Endothelial cell of umbilical vein (primary cell): ENCODE data around the gene USP49. TPM values are rescaled to one million over a fixed set of nuclear protein-coding genes. Genes with fewer than 3 reads are reported as not detected.

ENCODE experiments used
- BruUV-seq: library from RNA; stranded (reverse); fragments of 400-500 nt; replicated peaks from 2 replicates; lab custom pipeline; 2021; lab: Mats Ljungman, UMichigan
- CTCF ChIA-PET: fragments of 300-600, 350-600 bp; sonication (Branson Sonifier 250); formaldehyde crosslinking; loops from one replicate; lab custom pipeline; 2021; ENCODE audit warnings: antibody characterized with exemption, inconsistent platforms; lab: Charles Lee
- POLR2A ChIA-PET: fragments of 300-600, 350-600 bp; sonication (Branson Sonifier 250); formaldehyde crosslinking; loops from one replicate; lab custom pipeline; 2021; ENCODE audit warnings: antibody characterized with exemption, inconsistent platforms; lab: Charles Lee
- DNase-seq: peaks from one replicate; pipeline ENCODE4 v3.0.0-alpha.2; 2011; ENCODE audit warnings: low read depth, low spot score
- FAIRE-seq: peaks from 2 replicates; lab custom pipeline; 2011; peaks lifted over from hg19 to GRCh38; lab: Jason Lieb, UNC
- H2AFZ ChIP-seq: 2 replicates; pipeline ENCODE4 v1.6.0; 2012; ENCODE audit warnings: low read depth, low read length, control low read depth, inconsistent platforms
- H3K27ac ChIP-seq: 2 replicates; pipeline ENCODE4 v1.5.1; 2011; ENCODE audit warnings: low read depth, mild to moderate bottlenecking, control low read depth, low read length, moderate library complexity; ENCODE audit not compliant: insufficient read depth
- H3K27me3 ChIP-seq, 2 experiments: 2 replicates each; pipeline versions ENCODE4 v1.6.0 to v1.6.1; 2011; ENCODE audit warnings: low read length in 2 of 2, mixed read lengths in 1 of 2; ENCODE audit not compliant: control insufficient read depth in 2 of 2, insufficient read depth in 2 of 2
- H3K36me3 ChIP-seq, 2 experiments: 2 replicates in 1 of 2; 3 replicates in 1 of 2; pipeline ENCODE4 v1.5.1; 2011; ENCODE audit warnings: low read length in 2 of 2, mild to moderate bottlenecking in 1 of 2, moderate library complexity in 1 of 2; ENCODE audit not compliant: control insufficient read depth in 2 of 2, insufficient read depth in 2 of 2; ENCODE audit errors: extremely low read depth in 1 of 2
- H3K4me1 ChIP-seq: 3 replicates; pipeline ENCODE4 v1.5.1; 2011; ENCODE audit warnings: mild to moderate bottlenecking, low read length; ENCODE audit not compliant: control insufficient read depth, insufficient read depth; ENCODE audit errors: extremely low read depth
- H3K4me2 ChIP-seq: 2 replicates; pipeline ENCODE4 v1.6.1; 2011; ENCODE audit warnings: low read length, control low read depth, mixed read lengths; ENCODE audit not compliant: insufficient read depth
- H3K4me3 ChIP-seq, 3 experiments: fragments of 200-600 bp in 1 of 3; sonication (generic), shearing (Covaris generic) in 1 of 3; replicated peaks in 1 of 3; 2 replicates each; pipeline ENCODE4 v1.5.1; 2011 to 2016; ENCODE audit warnings: control low read depth in 3 of 3, low read length in 3 of 3, mild to moderate bottlenecking in 2 of 3, inconsistent platforms in 1 of 3, low read depth in 1 of 3, moderate library complexity in 1 of 3; ENCODE audit not compliant: insufficient read depth in 1 of 3
- H3K79me2 ChIP-seq: 2 replicates; pipeline ENCODE4 v1.6.0; 2012; ENCODE audit warnings: low read length, inconsistent platforms; ENCODE audit not compliant: control insufficient read depth, insufficient read depth
- H3K9ac ChIP-seq: replicated peaks from 2 replicates; pipeline ENCODE3; 2011; ENCODE audit warnings: low read length, control low read depth; ENCODE audit not compliant: insufficient read depth; ENCODE audit errors: extremely low read depth
- H3K9me1 ChIP-seq: replicated peaks from 3 replicates; pipeline ENCODE4 v1.6.0; 2011; ENCODE audit warnings: mild to moderate bottlenecking, low read length; ENCODE audit not compliant: control insufficient read depth, insufficient read depth; ENCODE audit errors: extremely low read depth
- H3K9me3 ChIP-seq: replicated peaks from 2 replicates; pipeline ENCODE4 v1.5.1; 2012; ENCODE audit warnings: low read length, inconsistent platforms; ENCODE audit not compliant: control insufficient read depth, insufficient read depth
- H4K20me1 ChIP-seq: replicated peaks from 2 replicates; pipeline ENCODE3; 2011; ENCODE audit warnings: mild to moderate bottlenecking, low read length; ENCODE audit not compliant: control insufficient read depth, insufficient read depth; ENCODE audit errors: extremely low read depth
- CTCF ChIP-seq, 2 donors: IDR thresholded peaks; 1 replicate in 1 of 2; 2 replicates in 1 of 2; pipeline ENCODE4 v1.5.1; 2011; ENCODE audit warnings: low read length in 2 of 2, mild to moderate bottlenecking in 2 of 2, moderate library complexity in 2 of 2, control low read depth in 1 of 2, inconsistent platforms in 1 of 2, low read depth in 1 of 2; ENCODE audit not compliant: insufficient read depth in 1 of 2; ENCODE audit errors: extremely low read depth in 1 of 2
- EZH2 ChIP-seq: IDR thresholded peaks from 2 replicates; pipeline ENCODE4 v1.6.1; 2012; ENCODE audit warnings: borderline replicate concordance, low read depth, mild to moderate bottlenecking, moderate library complexity, low read length, inconsistent platforms; ENCODE audit not compliant: severe bottlenecking
- FOS ChIP-seq: IDR thresholded peaks from 2 replicates; pipeline ENCODE4 v1.6.1; 2011; ENCODE audit warnings: mild to moderate bottlenecking, low read length, moderate library complexity, borderline replicate concordance; ENCODE audit not compliant: insufficient read depth
- GATA2 ChIP-seq: IDR thresholded peaks from 2 replicates; pipeline ENCODE4 v1.7.0; 2011; ENCODE audit warnings: low read depth, mild to moderate bottlenecking, moderate library complexity, mixed read lengths, low read length; ENCODE audit not compliant: insufficient read length, insufficient read depth
- JUN ChIP-seq: IDR thresholded peaks from 2 replicates; pipeline ENCODE4 v1.6.1; 2011; ENCODE audit warnings: borderline replicate concordance, low read depth; ENCODE audit not compliant: insufficient read length, insufficient read depth
- MYC ChIP-seq: IDR thresholded peaks from one replicate; pipeline ENCODE4 v1.6.1; 2011; ENCODE audit warnings: mild to moderate bottlenecking, low read depth, low read length
- POLR2A ChIP-seq: IDR thresholded peaks from 2 replicates; pipeline ENCODE4 v1.6.1; 2012; ENCODE audit warnings: low read depth, mild to moderate bottlenecking, control low read depth, low read length
- POLR2AphosphoS5 ChIP-seq: IDR thresholded peaks from 2 replicates; pipeline ENCODE4 v1.6.1; 2012; ENCODE audit warnings: low read depth, mild to moderate bottlenecking, control low read depth, low read length, moderate library complexity; ENCODE audit not compliant: insufficient read depth
- dilution Hi-C: fragments of 300-500 bp; cut with MboI; formaldehyde crosslinking; loops from one replicate; pipeline ENCODE4 v1.15.0; 2019; ENCODE audit warnings: low sequenced_read_pairs; ENCODE audit not compliant: extremely low pct_ligation_motif_present
- intact Hi-C: fragments of 100-400 bp; cut with micrococcal nuclease; formaldehyde crosslinking; loops from one replicate; pipeline ENCODE4 v1.10.0; 2022
- polyA plus RNA-seq, 4 experiments: library from polyadenylated mRNA; depleted of rRNA in 3 of 4; stranded (reverse) in 3 of 4; unstranded in 1 of 4; fragments of >200 nt; gene quantifications; 2 replicates each; pipeline versions ENCODE4 v1.2.1 to v1.2.3, GENCODE V29; 2011 to 2012; ENCODE audit warnings: missing spikeins in 1 of 4
- total RNA-seq: library from RNA; stranded (reverse); gene quantifications from 2 replicates; pipeline ENCODE4 v1.2.3, GENCODE V29; 2021
- TF ChIP-seq, protein P1 (sequence below): IDR thresholded peaks from 2 replicates; pipeline ENCODE4 v1.6.1; 2011; ENCODE audit not compliant: insufficient read depth, insufficient read length

The USP49 gene
- total and polyA plus RNA-seq, 2 donors (not counting 3 experiments of a cell fraction or from before 2014, with no cell fraction given), result 2.4 to 4.1 TPM

- dilution Hi-C loops (no loop called here), intact Hi-C loops (no loop called here)
- CTCF ChIA-PET, result interaction anchor here (0.8 to 2.2 kb wide), 2 partner anchors 11 to 124 kb away, joined by 6 read pairs; partner anchors contain the start of genes BYSL and MED20
- Histone ChIP-seq H3K9ac (no peak overlapping the region), H3K4me1 (no peaks in the 10 kb centered on the region), H3K9me1 (no peaks in the 10 kb centered on the region), H3K4me2 (no peak overlapping the region), H3K27me3 (no peaks in the 10 kb centered on the region), H3K79me2 (no peaks in the 10 kb centered on the region), H3K4me3 (no peak overlapping the region), H2AFZ (no peak overlapping the region), H3K36me3 (peaks cover 2 to 3% of the 10 kb centered on the region in 2 experiments), H4K20me1 (no peaks in the 10 kb centered on the region), H3K27ac (no peak overlapping the region), H3K9me3 (no peaks in the 10 kb centered on the region)
- no TSS peak for BruUV-seq
- POLR2A ChIA-PET, result interaction anchor here (0.6 kb wide), 1 partner anchor 189 kb away, joined by 12 read pairs; no protein-coding TSS in a partner anchor
- DNase-seq (no peak), FAIRE-seq (no peak)
- TF ChIP-seq MYC (no peak), EZH2 (no peak), POLR2A (no peak), CTCF (IDR thresholded peaks at IDR 0.05; ENCODE audit: extremely low read depth in 1 of 2, insufficient read depth in 1 of 2, low read depth in 1 of 2, low read length in 2 of 2) (no peak), FOS (no peak), GATA2 (no peak), POLR2AphosphoS5 (no peak), JUN (no peak)
- TF ChIP-seq, protein P1, sequence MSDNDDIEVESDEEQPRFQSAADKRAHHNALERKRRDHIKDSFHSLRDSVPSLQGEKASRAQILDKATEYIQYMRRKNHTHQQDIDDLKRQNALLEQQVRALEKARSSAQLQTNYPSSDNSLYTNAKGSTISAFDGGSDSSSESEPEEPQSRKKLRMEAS, result no peak
Measured at GRCh38 chr6:41796474-41796873, 98.7 kb downstream of the USP49 start.
